Right cardiac atrium (tissue), 5 donors: ENCODE measurements around the gene ZNF492. TPM values are rescaled to one million over a fixed set of nuclear protein-coding genes. Genes with fewer than 3 reads are reported as not detected.
"Not testable (repeated sequence)": the region's sequence is repeated elsewhere in the genome, so short reads cannot be mapped to it uniquely, and the experiment has no call there.

ENCODE experiments used
- ATAC-seq, 2 donors: fragments of 200-7000 bp; cut with Tn5 transposase; one replicate each; pipeline versions ENCODE4 v1.8.0 to v1.9.1; 2020; ENCODE audit warnings: moderate library complexity in 2 of 2, mild to moderate bottlenecking in 1 of 2
- DNase-seq, 3 donors: peaks; one replicate each; pipeline ENCODE4 v3.0.0-alpha.2; 2020
- H3K27ac ChIP-seq: one replicate; pipeline ENCODE4 v1.5.1; 2013; ENCODE audit warnings: mild to moderate bottlenecking, low read length, control low read depth, moderate library complexity
- H3K27me3 ChIP-seq: one replicate; pipeline ENCODE4 v1.6.1; 2013; ENCODE audit not compliant: control insufficient read depth, insufficient read depth
- H3K4me1 ChIP-seq: one replicate; pipeline ENCODE4 v1.6.1; 2013; ENCODE audit warnings: low read length; ENCODE audit not compliant: control insufficient read depth, insufficient read depth
- H3K4me3 ChIP-seq: one replicate; pipeline ENCODE4 v1.5.1; 2013; ENCODE audit warnings: low read length, control low read depth
- H3K9me3 ChIP-seq: one replicate; pipeline ENCODE4 v1.6.1; 2013; ENCODE audit warnings: low read length; ENCODE audit not compliant: control insufficient read depth
- WGBS: extraction: QIAGEN DNeasy Blood & Tissue Kit; methylation state at CpG from one replicate; pipeline ENCODE4 v1.1.7; 2013; 5-methylcytosine and 5-hydroxymethylcytosine counted together
- intact Hi-C, 4 donors: fragments of 100-400 bp; cut with DNase I; formaldehyde crosslinking; loops; one replicate each; pipeline versions ENCODE4 v1.11.0 to v1.14.0; 2022 to 2023
- polyA plus RNA-seq: library from polyadenylated mRNA; stranded (reverse); fragments of 200-250 nt; gene quantifications from one replicate; pipeline ENCODE4 v1.2.3, GENCODE V29; 2013
- total RNA-seq, 4 donors: library from RNA; stranded (reverse); fragmentation: NEBNext Ultra II Directional; extraction: Animal tissue kit (Norgen Biotek cat#: 25700); gene quantifications; one replicate each; pipeline ENCODE4 v1.2.1, GENCODE V29; 2021
- donor health status: healthy with polysubstance abuse.
- donor health status: DM: no; HTN: yes; CAD: no.
- donor health status: DM: no; HTN: no; CAD: no.
- donor health status: DM: no; HTN: yes; CAD: no; lungs with severe emphysema.
- donor health status: DM: yes; HTN: yes; CAD: no.

Gene ZNF492
- total and polyA plus RNA-seq, 5 donors = 0.05 to 0.29 (median 0.23) TPM; not detected in 1

- WGBS = under 1% methylated on average over 24 of the region's 24 CpGs
- Histone ChIP-seq H3K4me1 (no peaks in the 10 kb centered on the region), H3K27ac (no peak overlapping the region), H3K4me3 (peak overlapping the region; percentile 66), H3K27me3 (no peaks in the 10 kb centered on the region), H3K9me3 (no peaks in the 10 kb centered on the region)
- intact Hi-C loops = no loop called here
- ATAC-seq = peak; percentile 15 to 20
- peak in 1 of 3 donors; percentile 50 for DNase-seq
Observed at GRCh38 chr19:22634450-22634827, 315 bp downstream of the ZNF492 start.

- ATAC-seq, H3K4me1 ChIP-seq, H3K9me3 ChIP-seq, H3K27me3 ChIP-seq, DNase-seq, intact Hi-C loops, H3K4me3 ChIP-seq, H3K27ac ChIP-seq: not testable (repeated sequence)
- 80% methylated on average over 2 of the region's 2 CpGs for WGBS
Observed at GRCh38 chr19:22685493-22685892, 51.4 kb downstream of the ZNF492 start.

DNA sequence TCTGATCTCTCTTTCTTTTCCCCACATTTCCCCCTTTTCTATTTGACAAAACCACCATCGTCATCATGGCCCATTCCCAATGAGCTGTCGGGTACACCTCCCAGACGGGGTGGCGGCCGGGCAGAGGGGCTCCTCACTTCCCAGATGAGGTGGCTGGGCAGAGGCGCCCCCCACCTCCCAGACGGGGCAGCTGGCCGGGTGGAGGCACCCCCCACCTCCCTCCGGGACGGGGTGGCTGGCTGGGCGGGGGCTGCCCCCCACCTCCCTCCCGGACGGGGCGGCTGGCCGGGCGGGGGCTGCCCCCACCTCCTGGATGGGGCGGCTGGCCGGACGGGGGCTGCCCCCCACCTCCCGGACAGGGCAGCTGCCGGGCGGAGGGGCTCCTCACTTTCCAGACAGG, 68.5 kb downstream of the ZNF492 start:
- H3K27me3 ChIP-seq, DNase-seq, H3K4me1 ChIP-seq, H3K9me3 ChIP-seq, intact Hi-C loops, ATAC-seq, H3K27ac ChIP-seq, H3K4me3 ChIP-seq: not testable (repeated sequence)
- 88% methylated on average over 22 of the region's 22 CpGs for WGBS

- H3K4me3 ChIP-seq, ATAC-seq, H3K4me1 ChIP-seq, H3K9me3 ChIP-seq, intact Hi-C loops, H3K27me3 ChIP-seq, H3K27ac ChIP-seq: not testable (repeated sequence)
- WGBS = 91% methylated on average over 28 of the region's 28 CpGs
- DNase-seq = peak in 1 of 3 donors; percentile 49
Observed at GRCh38 chr19:22703096-22703495, 69.0 kb downstream of the ZNF492 start.

- Histone ChIP-seq H3K27me3 (no peaks in the 10 kb centered on the region), H3K9me3 (no peaks in the 10 kb centered on the region), H3K4me1 (no peaks in the 10 kb centered on the region), H3K27ac (no peak overlapping the region), H3K4me3 (no peak overlapping the region)
- WGBS = 18% methylated on average over 27 of the region's 27 CpGs
- intact Hi-C loops = no loop called here
- ATAC-seq = no peak
- DNase-seq = no peak
Observed at GRCh38 chr19:22708983-22709382, 74.9 kb downstream of the ZNF492 start.

Other genes starting within 250 kb of the ZNF492 start
- 1 to 10 TPM in 3 of 4 donors, not detected in 1; 1.2 to 2.3 (median 1.8) TPM for gene ZNF98, start 212.0 kb upstream of the ZNF492 start, total RNA-seq
- gene ZNF98, start 212.0 kb upstream of the ZNF492 start, polyA plus RNA-seq = 0.70 TPM
- under 1 TPM; 0.11 to 0.31 (median 0.19) TPM for gene ZNF99, start 149.8 kb downstream of the ZNF492 start, total RNA-seq
- gene ZNF99, start 149.8 kb downstream of the ZNF492 start, polyA plus RNA-seq = 0.07 TPM
- gene ZNF723, start 198.0 kb downstream of the ZNF492 start, total RNA-seq = not detected
- not detected for gene ZNF723, start 198.0 kb downstream of the ZNF492 start, polyA plus RNA-seq